Small intestine (tissue), 7 donors: ENCODE data around the gene PARP3. TPM values are rescaled to one million over a fixed set of nuclear protein-coding genes. Genes with fewer than 3 reads are reported as not detected.

Source experiments
- DNase-seq, 2 donors: peaks; one replicate each; pipeline versions ENCODE4 v3.0.0 to v3.0.0-alpha.2; 2013
- FAIRE-seq: peaks from 2 replicates; lab custom pipeline; 2012; peaks lifted over from hg19 to GRCh38; lab: Jason Lieb, UNC
- H3K27ac ChIP-seq, 3 donors: one replicate each; pipeline ENCODE4 v1.5.1; 2013; ENCODE audit warnings: low read length in 2 of 3, mild to moderate bottlenecking in 2 of 3, control low read depth in 1 of 3, inconsistent platforms in 1 of 3, low read depth in 1 of 3, moderate library complexity in 1 of 3
- H3K27me3 ChIP-seq, 3 donors: one replicate each; pipeline ENCODE4 v1.6.1; 2013; ENCODE audit warnings: low read length in 3 of 3, inconsistent platforms in 1 of 3; ENCODE audit not compliant: control insufficient read depth in 3 of 3, insufficient read depth in 3 of 3
- H3K36me3 ChIP-seq, 3 donors: one replicate each; pipeline ENCODE4 v1.6.1; 2013; ENCODE audit warnings: low read length in 3 of 3, inconsistent platforms in 1 of 3, low read depth in 1 of 3, mild to moderate bottlenecking in 1 of 3, moderate library complexity in 1 of 3; ENCODE audit not compliant: control insufficient read depth in 3 of 3, insufficient read depth in 2 of 3
- H3K4me1 ChIP-seq, 3 donors: one replicate each; pipeline ENCODE4 v1.6.1; 2013; ENCODE audit warnings: low read length in 2 of 3, inconsistent platforms in 1 of 3, low read depth in 1 of 3, mild to moderate bottlenecking in 1 of 3, moderate library complexity in 1 of 3; ENCODE audit not compliant: control insufficient read depth in 3 of 3, insufficient read depth in 2 of 3
- H3K4me3 ChIP-seq, 3 donors: one replicate each; pipeline ENCODE4 v1.5.1; 2013; ENCODE audit warnings: low read length in 3 of 3, control low read depth in 1 of 3, inconsistent platforms in 1 of 3, low read depth in 1 of 3, mild to moderate bottlenecking in 1 of 3, moderate library complexity in 1 of 3
- H3K9me3 ChIP-seq, 2 donors: one replicate each; pipeline ENCODE4 v1.6.1; 2013; ENCODE audit warnings: low read depth in 1 of 2, low read length in 1 of 2; ENCODE audit not compliant: control insufficient read depth in 2 of 2, insufficient read depth in 1 of 2
- WGBS, 3 donors: extraction: QIAGEN DNeasy Blood & Tissue Kit; methylation state at CpG; one replicate each; pipeline ENCODE4 v1.1.7; 2013; 5-methylcytosine and 5-hydroxymethylcytosine counted together
- polyA plus RNA-seq, 4 donors: library from polyadenylated mRNA; stranded (reverse) in 3 of 4; unstranded in 1 of 4; fragments of 200-250 nt in 3 of 4; fragments of 120-200 nt in 1 of 4; gene quantifications; one replicate each; pipeline versions ENCODE4 v1.2.1 to v1.2.3, GENCODE V29; 2013
- donor health status: healthy with polysubstance abuse.
- donor health status: control.
- donor health status: control.
- donor health status: Bipolar disorder and iron deficiency.
- donor health status: healthy.

PARP3 gene
- polyA plus RNA-seq, 4 donors = 11.7 to 59.5 (median 35.8) TPM

DNA sequence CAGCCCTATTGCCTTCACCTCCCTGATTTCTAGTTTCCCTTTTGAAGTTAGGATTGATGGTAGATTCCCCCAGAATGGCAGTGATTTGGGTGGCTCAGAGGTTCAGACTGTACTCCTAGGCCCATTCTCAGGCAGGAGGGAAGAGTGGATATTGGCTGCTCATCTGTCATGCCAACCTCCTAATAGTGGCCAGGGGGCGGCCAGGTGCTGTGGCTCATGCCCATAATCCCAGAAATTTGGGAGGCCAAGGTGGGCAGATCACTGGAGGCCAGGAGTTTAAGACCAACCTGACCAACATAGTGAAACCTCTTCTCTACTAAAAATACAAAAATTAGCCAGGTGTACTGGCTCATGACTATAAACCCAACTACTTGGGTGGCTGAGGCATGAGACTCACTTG is 11.7 kb upstream of the PARP3 start:
- H3K27ac ChIP-seq = no peak overlapping the region
- peaks cover 4 to 37% (median 5%) of the 10 kb centered on the region in 3 donors for H3K36me3 ChIP-seq
- H3K27me3 ChIP-seq = no peaks in the 10 kb centered on the region
- H3K4me3 ChIP-seq = no peak overlapping the region
- H3K4me1 ChIP-seq = no peaks in the 10 kb centered on the region
- DNase-seq = no peak
- no peaks in the 10 kb centered on the region for H3K9me3 ChIP-seq
- 97 to 100% (median 100%) methylated on average over 1 of the region's 1 CpG for WGBS, 3 donors
- no peak for FAIRE-seq

DNA sequence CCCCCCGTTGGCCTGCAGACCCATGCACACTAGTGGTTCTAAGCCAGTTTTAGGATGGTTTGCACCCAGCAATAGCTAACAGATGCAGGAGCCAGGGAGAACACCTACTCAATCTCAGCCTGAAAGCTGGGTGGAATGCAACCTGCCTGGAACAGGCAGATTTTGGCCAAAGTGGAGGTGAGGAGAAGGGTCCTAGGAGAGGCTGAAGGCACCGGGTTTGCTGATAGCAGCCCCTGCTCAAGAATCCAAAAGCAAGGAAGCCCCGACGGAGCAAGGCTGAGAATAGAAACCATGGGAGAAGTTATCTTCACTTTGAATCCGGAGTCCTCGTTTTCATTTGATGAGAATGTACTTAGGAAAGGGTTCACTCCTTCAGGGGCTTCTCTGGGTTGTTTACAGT is 10.4 kb upstream of the PARP3 start:
- Histone ChIP-seq H3K4me1 (no peaks in the 10 kb centered on the region), H3K4me3 (no peak overlapping the region), H3K36me3 (peaks cover 5 to 50% (median 6%) of the 10 kb centered on the region in 3 donors), H3K27me3 (no peaks in the 10 kb centered on the region), H3K27ac (no peak overlapping the region), H3K9me3 (no peaks in the 10 kb centered on the region)
- FAIRE-seq (no peak), DNase-seq (no peak)
- WGBS, 3 donors = 91 to 94% (median 91%) methylated on average over 6 of the region's 6 CpGs

DNA sequence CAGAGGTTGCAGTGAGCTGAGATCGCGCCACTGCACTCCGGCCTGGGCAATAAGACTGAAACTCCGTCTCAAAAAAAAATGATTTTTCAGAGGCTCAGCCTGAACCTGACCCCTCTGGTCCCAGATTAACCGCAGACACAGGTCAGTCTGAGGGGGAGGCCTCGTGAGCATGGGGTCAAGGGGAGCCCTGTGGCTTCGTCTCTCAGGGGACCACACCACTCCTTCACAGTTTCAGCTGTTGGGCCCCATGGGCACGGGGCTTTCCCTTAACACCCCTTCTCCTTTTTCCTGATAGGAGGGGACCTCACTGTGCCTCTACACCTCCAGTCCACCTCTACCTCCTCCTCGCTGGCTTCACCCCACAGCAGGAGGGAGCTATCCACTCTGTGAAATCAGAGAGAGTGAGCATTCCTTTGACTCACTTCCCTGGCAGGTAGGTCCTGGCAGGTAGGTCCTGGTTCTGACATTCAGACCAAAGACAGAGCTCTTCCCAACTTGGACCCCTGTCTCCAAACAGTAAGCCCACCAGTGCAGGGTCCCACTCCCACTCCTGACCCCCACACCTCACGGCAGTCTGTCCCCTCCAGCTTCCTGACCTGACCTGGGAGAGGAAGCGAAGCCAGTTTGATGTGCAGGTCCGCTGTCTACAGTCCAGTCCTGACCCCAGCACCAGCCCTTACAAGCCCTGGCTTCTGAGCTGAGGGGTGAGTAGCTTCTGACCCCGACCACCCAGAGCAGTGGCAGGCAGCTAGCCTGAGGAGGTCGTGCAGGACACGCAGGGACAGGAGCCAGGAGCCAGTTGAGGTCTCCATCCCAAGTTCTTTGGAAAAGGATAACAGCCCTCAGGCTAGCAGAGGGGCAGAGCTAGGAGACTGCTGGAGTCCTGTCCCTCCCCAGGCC is 9.4 kb upstream of the PARP3 start:
- WGBS, 3 donors = 94% methylated on average over 14 to 15 of the region's 15 CpGs

DNA sequence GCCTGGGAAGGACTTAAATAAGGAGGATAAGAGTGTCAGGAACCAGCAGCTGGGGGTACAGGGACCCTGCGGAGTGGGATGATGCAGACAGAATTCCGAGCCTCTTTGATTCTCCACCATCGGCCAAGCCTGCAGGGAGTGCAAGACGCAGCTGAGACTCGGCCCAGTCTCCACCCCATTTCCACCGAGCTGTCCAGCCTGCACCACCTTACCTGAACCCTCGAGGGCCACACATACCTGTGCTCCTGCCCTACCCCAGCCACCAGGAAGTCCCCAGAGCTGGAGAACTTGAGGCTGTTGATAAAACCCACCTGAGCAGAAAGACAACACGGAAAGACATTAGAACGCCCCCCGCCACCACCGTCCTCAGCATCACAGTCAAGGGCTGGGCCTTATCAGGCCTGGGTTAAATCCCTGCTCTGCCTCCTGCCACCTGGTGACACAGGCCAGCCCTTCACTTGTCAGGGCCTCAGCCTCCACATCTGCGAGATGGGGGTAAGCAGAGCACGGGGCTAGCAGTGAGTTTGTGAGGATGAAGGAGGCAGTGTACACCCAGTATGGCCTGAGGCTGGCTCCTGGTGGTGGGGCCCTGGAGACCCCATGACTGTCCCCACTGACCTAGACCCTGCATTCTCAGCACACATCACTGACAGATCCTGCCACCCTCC is 8.6 kb upstream of the PARP3 start:
- DNase-seq (no peak), FAIRE-seq (no peak)
- no peaks in the 10 kb centered on the region for H3K27me3 ChIP-seq
- H3K9me3 ChIP-seq = no peaks in the 10 kb centered on the region
- H3K4me1 ChIP-seq = no peaks in the 10 kb centered on the region
- no peak overlapping the region for H3K27ac ChIP-seq
- no peak overlapping the region for H3K4me3 ChIP-seq
- 89 to 95% (median 93%) methylated on average over 10 to 13 of the region's 13 CpGs for whole genome bisulfite sequencing, 3 donors
- H3K36me3 ChIP-seq = peaks cover 7 to 67% (median 11%) of the 10 kb centered on the region in 3 donors

More for the DNA sequence above, 9.4 kb upstream of the PARP3 start:
- Histone ChIP-seq H3K36me3 (peaks cover 7 to 59% (median 11%) of the 10 kb centered on the region in 3 donors), H3K4me1 (no peaks in the 10 kb centered on the region), H3K27me3 (no peaks in the 10 kb centered on the region), H3K27ac (no peak overlapping the region), H3K4me3 (no peak overlapping the region), H3K9me3 (no peaks in the 10 kb centered on the region)
- DNase-seq = no peak
- no peak for FAIRE-seq

DNA sequence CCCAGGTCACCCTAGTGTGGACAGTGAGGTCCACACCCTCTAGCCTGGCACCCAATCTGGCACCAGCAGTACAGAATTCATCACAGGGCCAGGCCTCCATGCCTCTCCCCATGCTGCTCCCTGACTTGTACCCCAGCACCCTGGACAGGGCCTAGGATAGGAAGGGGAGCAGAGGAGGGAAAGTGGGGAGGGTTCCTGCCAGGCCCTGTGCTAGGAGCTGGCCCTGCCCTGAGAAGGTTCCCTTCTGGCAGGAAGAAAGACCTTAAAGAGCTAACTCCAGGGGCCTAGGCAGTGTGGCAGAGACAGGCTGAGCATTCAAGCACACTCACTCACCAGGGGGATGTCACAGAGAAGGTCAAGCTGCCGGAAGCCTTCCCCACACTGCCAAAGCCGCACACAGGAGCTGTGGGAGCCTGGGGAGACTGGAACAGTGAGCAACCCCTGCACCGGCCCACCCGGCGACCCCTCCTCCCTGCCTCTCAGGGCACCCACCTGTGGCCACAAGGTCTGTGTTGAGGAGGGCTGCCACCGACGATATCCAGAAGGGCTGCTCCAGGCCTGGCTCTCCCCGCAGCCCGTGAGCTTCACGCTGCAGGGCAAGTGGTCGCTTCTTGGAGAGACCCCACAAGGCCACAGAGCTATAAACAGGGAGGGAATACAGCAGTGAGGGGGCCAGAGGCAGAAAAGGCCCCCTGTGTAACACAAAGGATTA is 7.9 kb upstream of the PARP3 start:
- no peaks in the 10 kb centered on the region for H3K27me3 ChIP-seq
- H3K27ac ChIP-seq = no peak overlapping the region
- H3K4me1 ChIP-seq = no peaks in the 10 kb centered on the region
- H3K4me3 ChIP-seq = no peak overlapping the region
- WGBS, 3 donors = 92 to 99% (median 98%) methylated on average over 11 of the region's 11 CpGs
- FAIRE-seq (no peak), DNase-seq (no peak)
- no peaks in the 10 kb centered on the region for H3K9me3 ChIP-seq
- peaks cover 7 to 72% (median 11%) of the 10 kb centered on the region in 3 donors for H3K36me3 ChIP-seq

DNA sequence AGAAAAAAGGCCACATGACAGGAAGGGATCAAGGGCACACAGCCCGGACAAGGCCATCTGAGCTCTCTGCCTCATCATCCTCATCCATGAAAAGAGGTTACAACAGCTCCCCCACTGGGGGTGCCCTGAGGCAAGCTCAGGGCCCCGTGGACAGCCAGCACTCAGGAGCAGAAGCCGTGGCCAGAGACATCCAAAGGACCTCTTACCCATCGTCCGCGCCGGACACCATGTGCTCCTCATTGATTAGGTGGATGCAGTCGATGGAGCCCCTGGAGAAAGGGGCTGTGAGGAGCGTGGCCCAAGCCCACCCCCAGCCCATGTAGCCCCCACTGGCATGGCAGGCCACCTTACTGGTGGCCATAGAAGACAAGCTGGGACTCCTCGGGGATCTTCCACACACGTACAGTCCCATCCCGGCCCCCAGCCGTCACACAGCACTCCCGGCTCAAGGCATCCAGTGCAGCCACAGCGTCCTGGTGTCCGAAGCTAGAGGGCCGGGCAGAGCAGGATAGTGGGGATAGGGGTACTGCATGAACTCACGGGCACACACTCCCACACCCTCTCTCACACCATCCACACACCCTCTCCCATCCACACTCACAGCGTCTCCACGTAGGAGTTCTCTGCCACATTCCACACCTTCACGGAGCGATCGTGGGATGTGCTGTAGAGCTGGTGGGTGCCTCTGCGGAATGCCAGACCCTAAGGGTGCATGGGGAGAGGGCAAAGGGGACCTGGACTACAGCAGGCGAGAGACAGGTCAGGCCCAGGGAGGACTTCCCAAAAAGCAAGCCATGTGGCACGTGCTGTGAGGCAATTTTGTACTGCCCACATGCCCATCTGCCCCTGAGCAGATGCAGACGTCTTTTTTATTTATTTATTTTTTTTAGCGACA is 6.9 kb upstream of the PARP3 start:
- Histone ChIP-seq H3K4me1 (no peaks in the 10 kb centered on the region), H3K4me3 (no peak overlapping the region), H3K27me3 (no peaks in the 10 kb centered on the region), H3K9me3 (no peaks in the 10 kb centered on the region), H3K27ac (no peak overlapping the region), H3K36me3 (peaks cover 7 to 72% (median 11%) of the 10 kb centered on the region in 3 donors)
- no peak for FAIRE-seq
- WGBS, 3 donors = 93 to 96% (median 94%) methylated on average over 27 to 28 of the region's 28 CpGs
- DNase-seq = no peak

DNA sequence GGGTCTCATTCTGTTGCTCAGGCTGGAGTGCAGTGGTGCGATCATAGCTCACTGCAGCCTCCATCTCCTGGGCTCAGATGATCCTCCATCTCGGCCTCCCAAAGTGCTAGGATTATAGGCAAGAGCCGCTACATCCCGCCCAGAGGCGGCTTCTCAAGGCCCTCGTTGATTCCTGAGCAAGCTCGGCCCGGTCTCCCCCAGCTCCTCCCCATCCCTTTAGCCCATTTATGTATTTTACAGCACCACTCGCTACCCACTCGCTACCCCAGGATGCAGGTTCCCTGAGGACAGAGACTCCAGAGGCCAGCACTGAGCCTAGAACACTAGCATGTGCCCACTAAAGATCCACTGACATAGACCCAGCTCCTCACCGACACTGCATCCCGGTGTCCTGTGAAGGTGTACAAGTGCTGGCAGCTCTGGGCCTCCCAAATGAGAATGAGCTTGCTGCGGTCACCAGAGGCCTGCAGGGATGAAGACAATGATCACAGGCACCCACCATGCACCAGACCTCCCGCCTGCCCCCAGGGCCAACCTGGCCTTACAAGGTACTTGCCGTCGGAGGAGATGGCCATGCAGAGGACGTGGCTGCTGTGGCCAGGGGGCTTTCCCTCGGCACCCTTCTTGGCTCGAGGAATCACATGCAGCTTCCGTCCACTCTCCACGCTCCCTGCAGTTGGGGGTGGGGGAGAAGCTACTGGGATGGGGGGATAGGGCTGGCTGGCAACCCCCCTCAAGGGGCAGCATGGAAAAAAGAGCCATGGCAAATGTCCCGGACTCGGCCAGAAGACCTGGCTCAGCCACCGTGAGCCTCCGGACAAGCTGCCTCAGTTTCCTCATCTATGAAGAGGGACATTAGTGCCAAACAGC is 6.0 kb upstream of the PARP3 start:
- FAIRE-seq (no peak), DNase-seq (no peak)
- Histone ChIP-seq H3K4me3 (no peak overlapping the region), H3K27me3 (no peaks in the 10 kb centered on the region), H3K4me1 (peaks cover 3 to 8% (median 4%) of the 10 kb centered on the region in 3 donors), H3K27ac (no peak overlapping the region), H3K36me3 (peaks cover 7 to 70% (median 11%) of the 10 kb centered on the region in 3 donors), H3K9me3 (no peaks in the 10 kb centered on the region)
- WGBS, 3 donors = 95 to 96% (median 95%) methylated on average over 25 of the region's 25 CpGs
